Naive thymus-derived CD8-positive, alpha-beta T cell (primary cell): Measurements from ENCODE around the gene APOBEC2. TPM values are rescaled to one million over a fixed set of nuclear protein-coding genes. Genes with fewer than 3 reads are reported as not detected.

Source experiments
- ATAC-seq, 2 donors: fragments of 150-1000 bp; cut with Tn5 transposase in 1 of 2; sonication (Bioruptor Pico), chemical (Tn5 transposase) in 1 of 2; 1 replicate in 1 of 2; 2 replicates in 1 of 2; pipeline ENCODE4 v1.10.0; 2021; ENCODE audit warnings: mild to moderate bottlenecking in 2 of 2, moderate library complexity in 2 of 2
- POLR2A ChIA-PET: fragments of 350-600 bp; sonication (Branson Sonifier 250); formaldehyde crosslinking; loops from one replicate; lab custom pipeline; 2021; ENCODE audit warnings: antibody characterized with exemption; lab: Charles Lee
- DNase-seq, 10 donors: peaks; one replicate each; pipeline versions ENCODE4 v3.0.0 to v3.0.0-alpha.2; 2020 to 2022
- H3K27ac Mint-ChIP-seq, 10 donors: one replicate each; pipeline ENCODE4 v1.8.0; 2020 to 2022; ENCODE audit warnings: mild to moderate bottlenecking in 10 of 10, mixed read lengths in 10 of 10, moderate library complexity in 4 of 10, inconsistent platforms in 1 of 10
- H3K27me3 Mint-ChIP-seq, 5 donors: one replicate each; pipeline ENCODE4 v1.8.0; 2021 to 2022; ENCODE audit warnings: mixed read lengths in 5 of 5
- H3K36me3 Mint-ChIP-seq, 3 donors: one replicate each; pipeline ENCODE4 v1.8.0; 2020 to 2022; ENCODE audit warnings: mixed read lengths in 3 of 3, mild to moderate bottlenecking in 2 of 3, inconsistent platforms in 1 of 3
- H3K4me1 Mint-ChIP-seq, 4 donors: one replicate each; pipeline ENCODE4 v1.8.0; 2021 to 2022; ENCODE audit warnings: mixed read lengths in 4 of 4
- H3K4me3 Mint-ChIP-seq, 10 donors: one replicate each; pipeline ENCODE4 v1.8.0; 2020 to 2022; ENCODE audit warnings: mild to moderate bottlenecking in 10 of 10, mixed read lengths in 10 of 10, moderate library complexity in 6 of 10, inconsistent platforms in 1 of 10
- H3K9me3 Mint-ChIP-seq, 9 donors: one replicate each; pipeline ENCODE4 v1.8.0; 2020 to 2022; ENCODE audit warnings: mixed read lengths in 9 of 9, mild to moderate bottlenecking in 3 of 9, inconsistent platforms in 1 of 9, moderate library complexity in 1 of 9
- polyA plus RNA-seq, 3 donors: library from polyadenylated mRNA; unstranded; fragments of 300-500 nt; fragmentation: Illumina TruSeq; gene quantifications; one replicate each; pipeline ENCODE4 v1.2.3, GENCODE V29; 2021
- total RNA-seq, 8 experiments: library from RNA in 2 of 8; stranded (reverse) in 2 of 8; gene quantifications; one replicate each; pipeline ENCODE4 v1.2.3 and lab custom pipeline; 2021 to 2026

APOBEC2 gene
- total and polyA plus RNA-seq, 5 experiments from 2014 or later, result 0.39 to 0.45 TPM; not detected in 3

- Mint-ChIP-seq H3K4me1 (peaks cover 11 to 34% (median 27%) of the 10 kb centered on the region in 4 donors), H3K27ac (peak overlapping the region in 6 of 10 donors; percentile 22 to 85 (median 58))
- POLR2A ChIA-PET, result no interaction called here
Measured at GRCh38 chr6:41066867-41067304, 13.9 kb downstream of the APOBEC2 start.

GRCh38 chr6:41071501-41071922 is 18.5 kb downstream of the APOBEC2 start:
- Mint-ChIP-seq H3K4me3 (peak overlapping the region; percentile 93 to 98 (median 96)), H3K36me3 (peaks cover 10 to 42% (median 12%) of the 10 kb centered on the region in 3 donors), H3K27ac (peak overlapping the region; percentile 92 to 99 (median 98)), H3K27me3 (peaks cover 0 to 4% (median 0%) of the 10 kb centered on the region in 5 donors), H3K4me1 (peaks cover 26 to 65% (median 53%) of the 10 kb centered on the region in 4 donors), H3K9me3 (no peaks in the 10 kb centered on the region)
- ATAC-seq, result no peak
- peak in 1 of 10 donors; percentile 50 for DNase-seq
- POLR2A ChIA-PET, result interaction anchor here (0.8 to 1.5 kb wide), 3 partner anchors 8 to 43 kb away, joined by 3 to 6 read pairs (median 4); no protein-coding TSS in a partner anchor

More at GRCh38 chr6:41066867-41067304, 13.9 kb downstream of the APOBEC2 start:
- Mint-ChIP-seq H3K9me3 (no peaks in the 10 kb centered on the region), H3K36me3 (peaks cover 6 to 78% (median 17%) of the 10 kb centered on the region in 3 donors), H3K4me3 (no peak overlapping the region), H3K27me3 (no peaks in the 10 kb centered on the region)
- ATAC-seq (no peak), DNase-seq (peak; percentile 29 to 79 (median 58))

GRCh38 chr6:41071923-41072835 is 19.2 kb downstream of the APOBEC2 start, which contains the start of gene OARD1:
Gene OARD1 (minus strand): TSS chr6:41072356. CDS start chr6:41071634, 722 bp downstream.
- ATAC-seq (peak; percentile 75 to 79), DNase-seq (peak; percentile 99 to 100 (median 100))
- peaks cover 4 to 35% (median 7%) of the 10 kb centered on the region in 3 donors for H3K36me3 Mint-ChIP-seq
- POLR2A ChIA-PET, result interaction anchor here (0.8 to 1.9 kb wide), 11 partner anchors 8 to 1711 kb away, joined by 3 to 10 read pairs (median 4); partner anchors contain the start of gene TREML2
- H3K4me1 Mint-ChIP-seq, result peaks cover 22 to 61% (median 50%) of the 10 kb centered on the region in 4 donors
- peak within 1 kb of the TSS; percentile 93 to 98 (median 96) for H3K4me3 Mint-ChIP-seq
- no peaks in the 10 kb centered on the region for H3K9me3 Mint-ChIP-seq
- peak within 1 kb of the TSS; percentile 92 to 99 (median 98) for H3K27ac Mint-ChIP-seq
- H3K27me3 Mint-ChIP-seq, result peaks cover 0 to 4% (median 0%) of the 10 kb centered on the region in 5 donors

DNA sequence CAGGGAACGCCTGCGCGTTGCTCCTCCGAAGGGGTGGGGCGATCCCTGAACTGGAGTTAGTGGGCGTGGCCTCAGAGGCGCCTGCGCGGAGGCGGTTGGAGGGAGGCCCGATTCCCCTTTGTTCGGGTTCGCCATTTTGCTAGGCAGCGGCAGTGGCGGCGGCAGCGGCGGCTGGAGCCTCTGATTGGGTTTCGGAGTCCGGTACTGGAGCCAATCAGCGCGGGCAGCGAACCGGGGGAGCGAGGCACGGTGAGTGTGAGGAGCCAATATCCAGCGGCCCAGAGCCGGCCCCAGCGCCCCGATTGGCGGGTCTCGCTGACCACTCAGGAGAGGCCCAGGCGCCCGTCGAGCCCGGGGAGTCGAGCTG is 19.8 kb downstream of the APOBEC2 start, which contains the start of gene NFYA:
TSS of gene NFYA (plus strand) at position 139 of the 367 bp plus-strand sequence. CDS start 6,116 bp downstream, outside the sequence.
- peak in 3 of 10 donors; percentile 99 to 100 (median 100) for DNase-seq
- H3K4me1 Mint-ChIP-seq, result peaks cover 20 to 60% (median 52%) of the 10 kb centered on the region in 4 donors
- ATAC-seq, result peak; percentile 69 to 72
- H3K27ac Mint-ChIP-seq, result peak within 1 kb of the TSS; percentile 92 to 99 (median 98)
- no peaks in the 10 kb centered on the region for H3K9me3 Mint-ChIP-seq
- POLR2A ChIA-PET, result interaction anchor here (0.8 to 1.9 kb wide), 9 partner anchors 8 to 1710 kb away, joined by 3 to 10 read pairs (median 4); partner anchors contain the start of gene TREML2
- peak within 1 kb of the TSS; percentile 93 to 98 (median 98) for H3K4me3 Mint-ChIP-seq
- H3K36me3 Mint-ChIP-seq, result peaks cover 4 to 29% (median 7%) of the 10 kb centered on the region in 3 donors
- H3K27me3 Mint-ChIP-seq, result peaks cover 0 to 4% (median 0%) of the 10 kb centered on the region in 5 donors

DNA sequence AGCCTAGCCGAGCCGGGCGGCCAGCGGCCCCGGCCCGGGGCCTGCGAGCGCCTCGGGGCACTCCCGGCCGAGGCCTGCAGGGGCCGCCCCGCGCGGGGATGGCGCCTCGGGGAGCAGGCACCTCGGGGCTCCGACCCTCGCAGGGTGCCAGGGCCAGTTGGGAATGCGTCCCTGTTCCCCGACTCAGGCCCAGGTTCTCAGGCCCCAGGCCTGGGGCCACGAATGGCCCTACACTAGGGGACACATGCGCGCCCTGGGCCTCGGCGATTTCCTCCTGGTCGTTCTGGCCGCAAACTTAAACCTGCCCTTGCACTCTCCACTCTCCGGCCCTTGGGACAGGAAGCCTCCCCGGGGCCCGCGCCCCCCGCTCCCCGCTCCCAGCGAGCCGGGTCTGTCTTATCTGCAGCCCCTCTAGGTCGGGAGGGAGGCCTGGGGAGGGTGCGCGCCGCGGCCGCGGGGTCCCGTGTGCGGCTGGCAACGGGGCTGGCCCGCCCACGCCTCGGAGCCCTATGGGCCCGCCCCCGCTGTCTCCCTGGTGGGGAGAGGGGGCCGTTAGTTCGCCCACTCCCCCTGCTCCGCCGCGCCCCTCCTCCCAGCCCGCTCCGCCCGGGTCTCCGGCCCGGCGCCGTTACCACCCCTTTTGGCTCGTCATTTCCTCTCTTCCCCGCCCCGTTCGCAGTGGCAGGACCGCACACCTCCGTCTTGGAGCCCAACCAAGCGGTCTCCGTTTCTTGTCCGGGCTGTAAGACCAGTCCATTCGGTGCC is 20.4 kb downstream of the APOBEC2 start:
- ATAC-seq (peak; percentile 3 to 7), DNase-seq (peak; percentile 69 to 89 (median 76))
- Mint-ChIP-seq H3K27me3 (peaks cover 0 to 4% (median 0%) of the 10 kb centered on the region in 5 donors), H3K4me3 (peak overlapping the region; percentile 93 to 98 (median 98)), H3K9me3 (no peaks in the 10 kb centered on the region), H3K4me1 (peaks cover 20 to 64% (median 54%) of the 10 kb centered on the region in 4 donors), H3K36me3 (peaks cover 4 to 23% (median 4%) of the 10 kb centered on the region in 3 donors), H3K27ac (peak overlapping the region; percentile 92 to 99 (median 97))
- POLR2A ChIA-PET, result interaction anchor here (0.8 to 1.9 kb wide), 8 partner anchors 7 to 245 kb away, joined by 3 to 10 read pairs (median 4); partner anchors contain the start of gene TREML2

- peaks cover 8 to 23% (median 9%) of the 10 kb centered on the region in 3 donors for H3K36me3 Mint-ChIP-seq
- ATAC-seq (no peak), DNase-seq (peak in 3 of 10 donors; percentile 12 to 23 (median 21))
- peaks cover 22 to 70% (median 59%) of the 10 kb centered on the region in 4 donors for H3K4me1 Mint-ChIP-seq
- peak overlapping the region; percentile 91 to 98 (median 97) for H3K4me3 Mint-ChIP-seq
- POLR2A ChIA-PET, result interaction anchor here (0.6 to 1.0 kb wide), 2 partner anchors 126 to 978 kb away, joined by 3 read pairs; partner anchors contain the start of gene TREML2
- peaks cover 0 to 4% (median 0%) of the 10 kb centered on the region in 5 donors for H3K27me3 Mint-ChIP-seq
- H3K27ac Mint-ChIP-seq, result peak overlapping the region; percentile 92 to 99 (median 96)
- H3K9me3 Mint-ChIP-seq, result no peaks in the 10 kb centered on the region
Measured at GRCh38 chr6:41073968-41074691, 21.1 kb downstream of the APOBEC2 start.

GRCh38 chr6:41074692-41075436 is 21.9 kb downstream of the APOBEC2 start:
- Mint-ChIP-seq H3K36me3 (peaks cover 8 to 21% (median 12%) of the 10 kb centered on the region in 3 donors), H3K27ac (peak overlapping the region; percentile 92 to 99 (median 96)), H3K4me3 (peak overlapping the region; percentile 91 to 98 (median 97)), H3K4me1 (peaks cover 20 to 71% (median 60%) of the 10 kb centered on the region in 4 donors), H3K27me3 (peaks cover 0 to 4% (median 0%) of the 10 kb centered on the region in 5 donors), H3K9me3 (no peaks in the 10 kb centered on the region)
- POLR2A ChIA-PET, result interaction anchor here (1.0 kb wide), 1 partner anchor 126 kb away, joined by 3 read pairs; the partner anchor contains the start of gene TREML2
- ATAC-seq (no peak), DNase-seq (no peak)

GRCh38 chr6:41075651-41076626 is 22.9 kb downstream of the APOBEC2 start:
- Mint-ChIP-seq H3K4me3 (peak overlapping the region in 9 of 10 donors; percentile 55 to 98 (median 67)), H3K27me3 (peaks cover 0 to 4% (median 0%) of the 10 kb centered on the region in 5 donors), H3K27ac (peak overlapping the region; percentile 53 to 99 (median 94)), H3K36me3 (peaks cover 8 to 25% (median 12%) of the 10 kb centered on the region in 3 donors), H3K9me3 (no peaks in the 10 kb centered on the region), H3K4me1 (peaks cover 27 to 75% (median 64%) of the 10 kb centered on the region in 4 donors)
- ATAC-seq, result no peak
- DNase-seq, result no peak
- POLR2A ChIA-PET, result interaction anchor here (0.7 kb wide), 1 partner anchor 103 kb away, joined by 3 read pairs; no protein-coding TSS in a partner anchor

DNA sequence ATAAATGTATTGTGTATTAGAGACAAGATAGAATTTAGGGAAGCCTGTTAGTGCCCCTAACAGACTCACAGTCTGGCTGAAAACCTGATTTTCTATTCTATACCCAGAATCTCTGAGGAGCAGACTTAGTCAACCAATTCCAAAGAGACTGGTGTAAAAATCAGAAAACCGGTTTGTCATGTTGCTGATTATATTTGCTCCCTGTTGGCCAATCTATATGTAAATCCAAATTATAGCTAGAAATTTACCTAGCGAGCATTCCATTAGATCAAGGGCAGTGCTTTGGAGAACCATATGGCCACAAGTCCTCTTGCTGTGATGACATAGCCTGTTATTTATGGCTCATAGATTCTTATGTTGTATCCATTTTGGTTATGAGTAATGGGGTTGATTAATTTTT is 24.5 kb downstream of the APOBEC2 start:
- H3K9me3 Mint-ChIP-seq, result no peaks in the 10 kb centered on the region
- POLR2A ChIA-PET, result no interaction called here
- peaks cover 8 to 30% (median 9%) of the 10 kb centered on the region in 3 donors for H3K36me3 Mint-ChIP-seq
- DNase-seq (no peak), ATAC-seq (no peak)
- peak overlapping the region in 4 of 10 donors; percentile 58 to 95 (median 71) for H3K27ac Mint-ChIP-seq
- H3K4me1 Mint-ChIP-seq, result peaks cover 31 to 83% (median 70%) of the 10 kb centered on the region in 4 donors
- H3K4me3 Mint-ChIP-seq, result no peak overlapping the region
- H3K27me3 Mint-ChIP-seq, result peaks cover 0 to 2% (median 0%) of the 10 kb centered on the region in 5 donors
